ENCODE measurements around the gene BSPRY.
"Not testable (repeated sequence)": the region's sequence is repeated elsewhere in the genome, so short reads cannot be mapped to it uniquely, and the experiment has no call there.

GRCh38 chr9:113379829-113380210 lies 30.5 kb downstream of the BSPRY start:
- TF ChIP-seq CTCF, EZH2, EZH2phosphoT487 (IDR thresholded peaks at IDR 0.05): not testable (repeated sequence)

Data from neural progenitor cell (in vitro differentiated cells).